ENCODE measurements around the gene GAMT. TPM values are rescaled to one million over a fixed set of nuclear protein-coding genes. Genes with fewer than 3 reads are reported as not detected.

The GAMT gene
- total and polyA plus RNA-seq, 2 of the 13 experiments (the other 11 are each of a cell fraction or from before 2014, with no cell fraction given), result 115 to 124 TPM

GRCh38 chr19:1438035-1438932 lies 36.9 kb upstream of the GAMT start, which contains the start of gene RPS15 (continued):
- TF ChIP-seq, protein P1, sequence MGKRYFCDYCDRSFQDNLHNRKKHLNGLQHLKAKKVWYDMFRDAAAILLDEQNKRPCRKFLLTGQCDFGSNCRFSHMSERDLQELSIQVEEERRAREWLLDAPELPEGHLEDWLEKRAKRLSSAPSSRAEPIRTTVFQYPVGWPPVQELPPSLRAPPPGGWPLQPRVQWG (CRISPR knock-in tag; IDR thresholded peaks at IDR 0.05; ENCODE audit: borderline replicate concordance, low read depth), result no peak
- TF ChIP-seq, protein P2, sequence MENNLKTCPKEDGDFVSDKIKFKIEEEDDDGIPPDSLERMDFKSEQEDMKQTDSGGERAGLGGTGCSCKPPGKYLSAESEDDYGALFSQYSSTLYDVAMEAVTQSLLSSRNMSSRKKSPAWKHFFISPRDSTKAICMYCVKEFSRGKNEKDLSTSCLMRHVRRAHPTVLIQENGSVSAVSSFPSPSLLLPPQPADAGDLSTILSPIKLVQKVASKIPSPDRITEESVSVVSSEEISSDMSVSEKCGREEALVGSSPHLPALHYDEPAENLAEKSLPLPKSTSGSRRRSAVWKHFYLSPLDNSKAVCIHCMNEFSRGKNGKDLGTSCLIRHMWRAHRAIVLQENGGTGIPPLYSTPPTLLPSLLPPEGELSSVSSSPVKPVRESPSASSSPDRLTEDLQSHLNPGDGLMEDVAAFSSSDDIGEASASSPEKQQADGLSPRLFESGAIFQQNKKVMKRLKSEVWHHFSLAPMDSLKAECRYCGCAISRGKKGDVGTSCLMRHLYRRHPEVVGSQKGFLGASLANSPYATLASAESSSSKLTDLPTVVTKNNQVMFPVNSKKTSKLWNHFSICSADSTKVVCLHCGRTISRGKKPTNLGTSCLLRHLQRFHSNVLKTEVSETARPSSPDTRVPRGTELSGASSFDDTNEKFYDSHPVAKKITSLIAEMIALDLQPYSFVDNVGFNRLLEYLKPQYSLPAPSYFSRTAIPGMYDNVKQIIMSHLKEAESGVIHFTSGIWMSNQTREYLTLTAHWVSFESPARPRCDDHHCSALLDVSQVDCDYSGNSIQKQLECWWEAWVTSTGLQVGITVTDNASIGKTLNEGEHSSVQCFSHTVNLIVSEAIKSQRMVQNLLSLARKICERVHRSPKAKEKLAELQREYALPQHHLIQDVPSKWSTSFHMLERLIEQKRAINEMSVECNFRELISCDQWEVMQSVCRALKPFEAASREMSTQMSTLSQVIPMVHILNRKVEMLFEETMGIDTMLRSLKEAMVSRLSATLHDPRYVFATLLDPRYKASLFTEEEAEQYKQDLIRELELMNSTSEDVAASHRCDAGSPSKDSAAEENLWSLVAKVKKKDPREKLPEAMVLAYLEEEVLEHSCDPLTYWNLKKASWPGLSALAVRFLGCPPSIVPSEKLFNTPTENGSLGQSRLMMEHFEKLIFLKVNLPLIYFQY (CRISPR knock-in tag; IDR thresholded peaks at IDR 0.05; ENCODE audit: borderline replicate concordance), result peak; percentile 45; the same call in 1 of the 2 replicates
- peak; percentile 94 for TF ChIP-seq DMAP1 (CRISPR knock-in tag; IDR thresholded peaks at IDR 0.05)
- peak; percentile 97 for TF ChIP-seq AHR (CRISPR knock-in tag; IDR thresholded peaks at IDR 0.05)
- peak; percentile 99 for TF ChIP-seq SMAD1 (CRISPR knock-in tag; IDR thresholded peaks at IDR 0.05; ENCODE audit: borderline replicate concordance, low read depth)
- peak; percentile 99 for TF ChIP-seq ARNT2 (CRISPR knock-in tag; IDR thresholded peaks at IDR 0.05; ENCODE audit: low read depth)
- TF ChIP-seq ZNF75D (CRISPR knock-in tag; IDR thresholded peaks at IDR 0.05; ENCODE audit: borderline replicate concordance), result no peak
- TF ChIP-seq PITX1 (CRISPR knock-in tag; IDR thresholded peaks at IDR 0.05), result peak; percentile 97
- TF ChIP-seq HINFP (CRISPR knock-in tag; IDR thresholded peaks at IDR 0.05; ENCODE audit: low read depth), result peak; percentile 97
- peak; percentile 98 for TF ChIP-seq ZBTB38 (CRISPR knock-in tag; IDR thresholded peaks at IDR 0.05)
- peak; percentile 93; the same call in 1 of the 2 replicates for TF ChIP-seq ZNF180 (CRISPR knock-in tag; IDR thresholded peaks at IDR 0.05; ENCODE audit: borderline replicate concordance, low read depth)
- TF ChIP-seq, protein P3, sequence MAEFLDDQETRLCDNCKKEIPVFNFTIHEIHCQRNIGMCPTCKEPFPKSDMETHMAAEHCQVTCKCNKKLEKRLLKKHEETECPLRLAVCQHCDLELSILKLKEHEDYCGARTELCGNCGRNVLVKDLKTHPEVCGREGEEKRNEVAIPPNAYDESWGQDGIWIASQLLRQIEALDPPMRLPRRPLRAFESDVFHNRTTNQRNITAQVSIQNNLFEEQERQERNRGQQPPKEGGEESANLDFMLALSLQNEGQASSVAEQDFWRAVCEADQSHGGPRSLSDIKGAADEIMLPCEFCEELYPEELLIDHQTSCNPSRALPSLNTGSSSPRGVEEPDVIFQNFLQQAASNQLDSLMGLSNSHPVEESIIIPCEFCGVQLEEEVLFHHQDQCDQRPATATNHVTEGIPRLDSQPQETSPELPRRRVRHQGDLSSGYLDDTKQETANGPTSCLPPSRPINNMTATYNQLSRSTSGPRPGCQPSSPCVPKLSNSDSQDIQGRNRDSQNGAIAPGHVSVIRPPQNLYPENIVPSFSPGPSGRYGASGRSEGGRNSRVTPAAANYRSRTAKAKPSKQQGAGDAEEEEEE (CRISPR knock-in tag; IDR thresholded peaks at IDR 0.05; ENCODE audit: borderline replicate concordance), result no peak; the same call in 1 of the 2 replicates
- TF ChIP-seq, protein P4, sequence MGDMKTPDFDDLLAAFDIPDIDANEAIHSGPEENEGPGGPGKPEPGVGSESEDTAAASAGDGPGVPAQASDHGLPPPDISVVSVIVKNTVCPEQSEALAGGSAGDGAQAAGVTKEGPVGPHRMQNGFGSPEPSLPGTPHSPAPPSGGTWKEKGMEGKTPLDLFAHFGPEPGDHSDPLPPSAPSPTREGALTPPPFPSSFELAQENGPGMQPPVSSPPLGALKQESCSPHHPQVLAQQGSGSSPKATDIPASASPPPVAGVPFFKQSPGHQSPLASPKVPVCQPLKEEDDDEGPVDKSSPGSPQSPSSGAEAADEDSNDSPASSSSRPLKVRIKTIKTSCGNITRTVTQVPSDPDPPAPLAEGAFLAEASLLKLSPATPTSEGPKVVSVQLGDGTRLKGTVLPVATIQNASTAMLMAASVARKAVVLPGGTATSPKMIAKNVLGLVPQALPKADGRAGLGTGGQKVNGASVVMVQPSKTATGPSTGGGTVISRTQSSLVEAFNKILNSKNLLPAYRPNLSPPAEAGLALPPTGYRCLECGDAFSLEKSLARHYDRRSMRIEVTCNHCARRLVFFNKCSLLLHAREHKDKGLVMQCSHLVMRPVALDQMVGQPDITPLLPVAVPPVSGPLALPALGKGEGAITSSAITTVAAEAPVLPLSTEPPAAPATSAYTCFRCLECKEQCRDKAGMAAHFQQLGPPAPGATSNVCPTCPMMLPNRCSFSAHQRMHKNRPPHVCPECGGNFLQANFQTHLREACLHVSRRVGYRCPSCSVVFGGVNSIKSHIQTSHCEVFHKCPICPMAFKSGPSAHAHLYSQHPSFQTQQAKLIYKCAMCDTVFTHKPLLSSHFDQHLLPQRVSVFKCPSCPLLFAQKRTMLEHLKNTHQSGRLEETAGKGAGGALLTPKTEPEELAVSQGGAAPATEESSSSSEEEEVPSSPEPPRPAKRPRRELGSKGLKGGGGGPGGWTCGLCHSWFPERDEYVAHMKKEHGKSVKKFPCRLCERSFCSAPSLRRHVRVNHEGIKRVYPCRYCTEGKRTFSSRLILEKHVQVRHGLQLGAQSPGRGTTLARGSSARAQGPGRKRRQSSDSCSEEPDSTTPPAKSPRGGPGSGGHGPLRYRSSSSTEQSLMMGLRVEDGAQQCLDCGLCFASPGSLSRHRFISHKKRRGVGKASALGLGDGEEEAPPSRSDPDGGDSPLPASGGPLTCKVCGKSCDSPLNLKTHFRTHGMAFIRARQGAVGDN (CRISPR knock-in tag; IDR thresholded peaks at IDR 0.05), result peak; percentile 95
- peak; percentile 52 for TF ChIP-seq SRSF4 (IDR thresholded peaks at IDR 0.05; ENCODE audit: low read depth, low read length, poor library complexity, severe bottlenecking)
- TF ChIP-seq CREM (IDR thresholded peaks at IDR 0.05), result peak; percentile 58; the same call in 1 of the 2 replicates
- no peak for TF ChIP-seq CREM (CRISPR knock-in tag; IDR thresholded peaks at IDR 0.05)

Measured in HepG2 (cell line).